Measurements from ENCODE around the gene ATP6V1C2. TPM values are rescaled to one million over a fixed set of nuclear protein-coding genes. Genes with fewer than 3 reads are reported as not detected.

The ATP6V1C2 gene
- polyA plus RNA-seq, result 0.24 and 1.0 TPM in 2 replicates

GRCh38 chr2:10721396-10722251 is at the start of gene ATP6V1C2:
TSS of gene ATP6V1C2 (plus strand) at chr2:10721630. CDS start at chr2:10722850, 1,220 bp downstream.

GRCh38 chr2:10812362-10813162 is 91.1 kb downstream of the ATP6V1C2 start, which contains the start of gene PDIA6:
TSS of gene PDIA6 (minus strand) at chr2:10812785. CDS start at chr2:10812696, 89 bp downstream.

Other genes with a start within 250 kb of the ATP6V1C2 start
- gene NOL10, start 31.7 kb upstream of the ATP6V1C2 start, polyA plus RNA-seq, result 7.9 and 8.6 TPM in 2 replicates
- gene PDIA6, start 91.2 kb downstream of the ATP6V1C2 start, polyA plus RNA-seq, result 72.3 and 84.9 TPM in 2 replicates
- gene KCNF1, start 190.3 kb downstream of the ATP6V1C2 start, polyA plus RNA-seq, result 0.24 and 3.4 TPM in 2 replicates

All from Purkinje cell (primary cell).